GM19193 (cell line): Measurements from ENCODE around the gene RERE.

Experiments used
- POLR2A ChIP-seq: IDR thresholded peaks from 4 replicates; pipeline ENCODE4 v1.6.1; 2011; ENCODE audit not compliant: insufficient read depth, insufficient read length; ENCODE audit errors: extremely low read depth

RERE gene

DNA sequence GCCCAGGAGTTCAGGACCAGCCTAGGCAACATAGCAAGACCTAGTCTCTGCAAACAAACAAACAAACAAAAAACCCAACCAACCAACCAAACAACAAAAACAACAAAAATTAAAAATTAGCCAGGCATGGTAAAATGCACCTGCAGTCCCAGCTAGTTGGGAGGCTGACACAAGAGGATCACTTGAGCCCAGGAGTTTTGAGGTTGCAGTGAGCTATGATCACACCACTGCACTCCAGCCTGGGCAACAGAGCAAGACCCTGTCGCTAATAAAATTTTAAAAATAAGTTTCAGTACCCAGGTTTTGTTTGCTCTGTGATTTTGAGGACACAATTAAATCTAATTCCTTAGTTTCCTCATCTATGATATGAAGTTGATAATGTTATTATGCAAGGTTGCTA lies 298.3 kb downstream of the RERE start:
- no peak for TF ChIP-seq POLR2A

- no peak for TF ChIP-seq POLR2A
Measured at GRCh38 chr1:8518490-8518801, 299.0 kb downstream of the RERE start.

- TF ChIP-seq POLR2A = no peak
Measured at GRCh38 chr1:8517661-8518489, 299.6 kb downstream of the RERE start.

GRCh38 chr1:8516793-8517556 lies 300.5 kb downstream of the RERE start:
- no peak for TF ChIP-seq POLR2A

- TF ChIP-seq POLR2A = no peak
Measured at GRCh38 chr1:8516278-8516777, 301.1 kb downstream of the RERE start.

GRCh38 chr1:8512504-8512903 lies 304.9 kb downstream of the RERE start:
- no peak for TF ChIP-seq POLR2A

- no peak for TF ChIP-seq POLR2A
Measured at GRCh38 chr1:8510041-8510823, 307.2 kb downstream of the RERE start.

DNA sequence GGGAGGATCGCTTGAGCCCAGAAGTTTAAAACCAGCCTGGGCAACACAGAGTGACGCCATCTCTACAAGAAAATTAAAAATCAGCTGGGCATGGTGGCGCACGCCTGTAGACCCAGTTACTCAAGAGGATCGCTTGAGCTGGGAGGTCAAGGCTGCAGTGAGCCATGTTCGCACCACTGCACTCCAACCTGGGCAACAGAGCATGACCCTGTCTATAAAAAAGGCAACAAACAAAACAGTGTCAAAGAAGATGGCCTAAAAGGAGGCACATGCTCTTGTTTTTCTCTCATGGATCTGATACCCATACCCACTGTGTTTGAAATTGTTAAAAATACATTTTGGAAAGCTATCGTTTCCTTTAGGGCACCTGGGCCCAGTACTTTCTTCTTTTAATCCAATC lies 307.9 kb downstream of the RERE start:
- TF ChIP-seq POLR2A = no peak

- no peak for TF ChIP-seq POLR2A
Measured at GRCh38 chr1:8506995-8507615, 310.3 kb downstream of the RERE start.

DNA sequence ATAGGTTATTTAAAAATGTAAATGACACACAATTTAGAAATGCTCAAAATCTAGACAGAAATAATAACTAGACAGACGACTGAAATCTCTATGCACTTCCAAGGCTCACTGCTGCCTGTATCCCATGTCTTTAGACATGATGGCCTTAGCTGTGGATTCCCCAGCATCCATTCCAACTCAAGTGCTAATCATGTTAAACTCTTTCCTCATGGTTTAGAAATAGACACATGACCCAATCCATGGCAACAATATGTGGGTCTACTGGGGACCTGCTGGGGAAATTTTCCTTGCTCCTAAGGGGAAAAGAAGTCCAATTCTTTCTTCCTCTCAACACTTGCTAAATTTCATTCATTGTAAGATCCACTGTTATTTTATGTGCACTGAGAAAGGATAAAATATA lies 311.0 kb downstream of the RERE start:
- no peak for TF ChIP-seq POLR2A

- TF ChIP-seq POLR2A = no peak
Measured at GRCh38 chr1:8503842-8504241, 313.6 kb downstream of the RERE start.

DNA sequence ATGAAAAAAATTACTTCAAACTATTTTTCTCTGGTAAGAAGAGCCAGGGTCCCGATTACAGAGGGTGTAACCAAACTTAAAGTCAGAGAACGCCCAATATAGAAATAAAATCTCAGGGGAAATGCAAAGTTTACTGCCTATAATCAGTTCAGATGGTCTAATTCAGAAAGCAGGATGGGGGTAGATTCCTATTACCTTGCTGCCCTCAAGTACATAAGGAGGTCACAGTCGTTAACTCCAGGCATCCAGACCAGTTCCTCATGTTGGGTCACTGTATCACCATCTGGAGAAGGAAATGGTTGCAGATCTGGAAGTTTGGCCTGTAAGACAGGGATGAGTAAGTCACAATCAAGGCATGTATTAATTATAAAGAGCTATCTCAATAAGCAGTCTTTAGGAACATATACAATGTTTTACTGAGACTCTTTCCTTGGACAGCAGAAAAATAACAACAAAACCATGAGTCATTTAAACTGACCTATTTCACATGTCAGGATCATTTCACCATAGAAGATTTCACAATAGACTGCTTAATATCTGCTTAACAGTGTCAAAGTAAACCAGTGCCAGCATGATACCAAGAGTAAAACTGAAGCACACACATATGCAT lies 320.1 kb downstream of the RERE start:
- TF ChIP-seq POLR2A = no peak

GRCh38 chr1:8496473-8496872 lies 321.0 kb downstream of the RERE start:
- no peak for TF ChIP-seq POLR2A

- TF ChIP-seq POLR2A = no peak
Measured at GRCh38 chr1:8495928-8496401, 321.5 kb downstream of the RERE start.
